Progenitor cell of endocrine pancreas (in vitro differentiated cells): ENCODE measurements around the gene CACNA2D4. TPM values are rescaled to one million over a fixed set of nuclear protein-coding genes. Genes with fewer than 3 reads are reported as not detected.

Experiments used
- DNase-seq: peaks from one replicate; pipeline ENCODE4 v3.0.0; 2021; ENCODE audit warnings: low spot score; ENCODE audit not compliant: unreplicated experiment
- H3K27ac Mint-ChIP-seq: 2 replicates; pipeline ENCODE4 v1.8.0; 2021; ENCODE audit warnings: mild to moderate bottlenecking, moderate library complexity, mixed read lengths
- H3K27me3 Mint-ChIP-seq: 2 replicates; pipeline ENCODE4 v1.8.0; 2021; ENCODE audit warnings: mixed read lengths
- H3K36me3 Mint-ChIP-seq: 2 replicates; pipeline ENCODE4 v1.8.0; 2022; ENCODE audit warnings: mixed read lengths; ENCODE audit not compliant: insufficient read depth
- H3K4me1 Mint-ChIP-seq: 2 replicates; pipeline ENCODE4 v1.8.0; 2021; ENCODE audit warnings: low read depth, mixed read lengths
- H3K4me3 Mint-ChIP-seq: 2 replicates; pipeline ENCODE4 v1.8.0; 2021; ENCODE audit warnings: low read depth, mild to moderate bottlenecking, moderate library complexity, mixed read lengths
- H3K9me3 Mint-ChIP-seq: 2 replicates; pipeline ENCODE4 v1.8.0; 2021; ENCODE audit warnings: low read depth, mixed read lengths
- CTCF ChIP-seq: fragments of 200-600 bp; sonication (generic); IDR thresholded peaks from one replicate; pipeline ENCODE4 v1.5.0; 2021; ENCODE audit warnings: antibody characterized with exemption, mild to moderate bottlenecking; ENCODE audit not compliant: unreplicated experiment
- total RNA-seq: library from RNA; stranded (reverse); gene quantifications from 2 replicates; pipeline ENCODE4 v1.2.1, GENCODE V29; 2021

Gene CACNA2D4
- total RNA-seq, 1 donor from 2014 or later: 0.34 TPM

DNA sequence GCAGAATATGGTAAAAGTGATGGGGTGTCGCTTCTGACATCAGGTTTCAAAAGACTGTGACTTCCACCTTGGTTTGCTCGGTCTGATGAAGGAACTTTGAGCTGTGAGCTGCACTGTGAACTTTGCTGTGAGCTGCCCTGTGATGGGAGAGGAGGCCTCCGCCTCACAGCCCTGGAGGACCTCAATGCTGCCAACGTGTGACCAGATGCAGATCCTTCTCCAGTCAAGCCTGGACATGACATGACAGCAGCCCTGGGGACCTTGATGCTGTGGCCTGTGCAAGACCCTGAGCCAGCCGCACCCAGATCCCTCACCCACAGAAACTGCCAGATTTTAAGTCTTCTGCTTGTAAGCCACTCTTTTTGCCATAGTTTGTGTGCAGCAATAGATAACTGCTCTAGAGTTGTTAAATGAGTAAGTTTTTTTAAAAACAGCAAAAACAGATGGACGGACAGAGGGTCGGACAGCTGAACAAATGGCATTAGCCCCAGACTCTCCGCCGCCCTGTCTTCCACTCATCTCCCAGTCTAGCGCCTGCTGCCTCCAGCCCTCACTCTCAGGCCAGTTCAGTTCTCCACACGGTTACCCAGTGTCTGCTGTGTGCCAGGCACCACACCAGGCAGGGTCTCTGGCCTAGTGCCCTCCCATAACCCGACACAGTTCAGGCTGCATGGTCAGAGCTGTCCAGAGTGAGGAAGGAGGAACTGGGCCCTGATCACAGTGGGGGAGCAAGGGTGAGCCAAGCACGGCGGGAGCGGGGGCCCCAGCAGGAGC lies 111.2 kb downstream of the CACNA2D4 start:
- Mint-ChIP-seq H3K27ac (no peak overlapping the region), H3K27me3 (no peaks in the 10 kb centered on the region), H3K36me3 (no peaks in the 10 kb centered on the region), H3K4me1 (no peaks in the 10 kb centered on the region), H3K9me3 (no peaks in the 10 kb centered on the region), H3K4me3 (no peak overlapping the region)
- TF ChIP-seq CTCF: no peak
- no peak for DNase-seq

DNA sequence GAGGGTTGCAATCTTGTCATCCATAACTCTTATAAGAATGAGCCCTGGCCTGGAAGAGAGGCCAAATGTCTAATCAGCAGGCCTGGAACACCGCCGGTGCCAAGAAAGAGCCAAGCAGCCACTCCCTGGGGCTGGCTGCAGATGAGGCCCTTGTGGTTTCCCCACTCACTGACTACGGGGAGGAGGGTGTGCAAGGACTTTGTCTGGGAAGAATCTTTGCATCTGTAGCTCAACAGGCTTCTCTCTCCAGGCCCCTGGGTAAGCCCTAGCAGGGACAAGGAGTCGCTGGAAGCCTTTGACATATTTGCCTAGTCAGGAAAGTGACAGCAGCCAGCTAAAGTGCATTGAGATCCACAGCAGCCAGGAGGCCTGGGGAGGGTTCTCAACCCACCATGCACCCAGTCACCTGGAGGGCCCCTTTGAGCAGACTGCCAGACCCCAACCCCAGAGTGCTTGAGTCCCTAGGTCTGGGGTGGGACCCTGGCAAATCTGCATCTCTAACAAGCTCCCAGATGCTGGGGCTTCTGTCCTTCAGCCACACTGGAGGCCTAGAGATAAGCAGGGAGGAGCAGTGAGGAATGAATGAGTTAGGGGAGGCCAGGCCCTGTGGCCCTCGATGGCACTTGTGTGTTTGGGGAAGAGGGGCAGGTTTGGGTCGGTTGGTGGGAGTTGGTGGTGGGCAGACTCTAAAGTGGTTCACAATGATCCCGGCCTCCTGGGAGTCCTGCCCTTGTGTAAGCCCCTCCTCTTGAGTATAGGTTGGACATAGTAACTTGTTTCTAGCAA lies 112.0 kb downstream of the CACNA2D4 start:
- peak overlapping the region; percentile 42 for H3K27ac Mint-ChIP-seq
- no peak for DNase-seq

DNA sequence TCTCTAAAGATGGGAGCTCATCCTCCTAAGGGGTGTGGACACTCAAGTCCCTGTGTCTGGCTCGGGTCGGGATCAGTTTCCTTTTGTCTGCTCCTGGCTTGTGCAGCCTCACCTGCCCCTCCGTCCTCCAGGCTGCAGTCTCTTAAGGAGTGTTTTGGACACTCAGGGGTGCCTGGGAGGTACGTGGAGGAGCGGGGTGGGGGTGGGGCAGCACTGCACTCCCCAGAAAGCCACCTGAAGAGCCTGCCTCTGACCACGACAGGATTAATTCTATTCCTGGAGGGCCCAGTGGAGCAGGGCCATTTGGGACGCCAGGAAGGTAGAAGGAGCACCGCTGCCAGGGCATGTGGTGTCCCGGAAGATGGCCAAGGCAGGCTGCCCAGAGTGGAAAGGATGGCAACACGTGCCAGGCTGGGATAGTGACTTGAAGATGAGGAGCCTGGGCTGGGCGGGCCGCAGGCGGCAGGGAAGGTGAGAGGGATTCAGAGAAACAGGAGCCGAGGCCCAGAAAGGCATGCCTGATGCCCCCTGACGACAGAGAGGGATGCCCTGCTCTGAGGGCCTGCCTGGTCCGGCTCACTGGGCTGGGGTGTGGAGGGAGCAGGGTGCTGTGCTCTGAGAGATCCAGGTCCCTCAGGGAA lies 112.9 kb downstream of the CACNA2D4 start:
- Mint-ChIP-seq H3K9me3 (no peaks in the 10 kb centered on the region), H3K27me3 (no peaks in the 10 kb centered on the region), H3K4me3 (no peak overlapping the region), H3K27ac (no peak overlapping the region), H3K4me1 (no peaks in the 10 kb centered on the region), H3K36me3 (no peaks in the 10 kb centered on the region)
- DNase-seq: no peak
- TF ChIP-seq CTCF: no peak

More for the DNA sequence above, 112.0 kb downstream of the CACNA2D4 start:
- H3K27me3 Mint-ChIP-seq: no peaks in the 10 kb centered on the region
- TF ChIP-seq CTCF: no peak
- no peaks in the 10 kb centered on the region for H3K36me3 Mint-ChIP-seq
- no peak overlapping the region for H3K4me3 Mint-ChIP-seq
- H3K4me1 Mint-ChIP-seq: no peaks in the 10 kb centered on the region
- no peaks in the 10 kb centered on the region for H3K9me3 Mint-ChIP-seq

GRCh38 chr12:1804545-1805332 lies 113.7 kb downstream of the CACNA2D4 start:
- Mint-ChIP-seq H3K36me3 (no peaks in the 10 kb centered on the region), H3K27ac (no peak overlapping the region), H3K4me1 (no peaks in the 10 kb centered on the region), H3K27me3 (no peaks in the 10 kb centered on the region), H3K4me3 (no peak overlapping the region), H3K9me3 (no peaks in the 10 kb centered on the region)
- peak; percentile 67 for DNase-seq
- no peak for TF ChIP-seq CTCF
